ENCODE measurements around the gene DLGAP1.
"Not testable (repeated sequence)": the region's sequence is repeated elsewhere in the genome, so short reads cannot be mapped to it uniquely, and the experiment has no call there.

DLGAP1 gene

DNA sequence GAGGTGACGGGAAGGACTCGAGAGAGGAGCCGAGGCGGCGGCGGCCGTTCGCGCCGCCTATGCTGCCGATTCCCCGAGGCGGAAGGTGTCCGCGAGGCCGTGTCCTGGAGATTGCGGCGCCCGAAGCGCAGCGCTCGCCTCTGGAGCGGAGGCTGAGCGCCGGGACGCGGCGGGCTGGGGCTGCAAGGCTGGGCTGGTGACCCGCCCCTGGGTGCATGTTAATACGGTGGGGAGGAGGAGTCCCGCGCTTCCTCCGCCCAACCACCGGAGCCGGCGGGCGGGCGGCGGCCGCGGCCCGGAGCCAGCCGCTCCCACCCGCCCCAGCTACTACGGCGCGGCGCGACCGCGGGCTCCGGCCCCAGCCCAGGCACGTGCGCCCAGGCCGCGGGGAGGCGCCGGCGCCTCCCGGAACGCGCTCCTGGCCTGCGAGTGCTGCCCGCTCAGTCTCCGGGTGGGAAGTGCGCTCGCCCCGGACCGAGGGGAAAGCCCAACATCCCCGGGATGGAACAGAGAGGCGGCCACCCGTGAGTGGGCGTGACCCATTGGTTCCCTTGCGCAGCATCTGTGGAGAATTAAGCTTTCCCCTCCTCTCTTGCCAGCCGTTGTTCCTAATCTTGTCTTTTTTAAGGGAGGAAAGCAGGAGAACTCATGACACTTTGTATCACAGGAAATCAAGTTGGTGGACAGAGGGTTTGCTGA, at the start of gene DLGAP1:
Gene DLGAP1 (minus strand): TSS at position 195 of the 699 bp plus-strand sequence.
- no peak for DNase-seq

- not testable (repeated sequence) for DNase-seq
Measured at GRCh38 chr18:4494703-4495284, 39.7 kb upstream of the DLGAP1 start.

DNA sequence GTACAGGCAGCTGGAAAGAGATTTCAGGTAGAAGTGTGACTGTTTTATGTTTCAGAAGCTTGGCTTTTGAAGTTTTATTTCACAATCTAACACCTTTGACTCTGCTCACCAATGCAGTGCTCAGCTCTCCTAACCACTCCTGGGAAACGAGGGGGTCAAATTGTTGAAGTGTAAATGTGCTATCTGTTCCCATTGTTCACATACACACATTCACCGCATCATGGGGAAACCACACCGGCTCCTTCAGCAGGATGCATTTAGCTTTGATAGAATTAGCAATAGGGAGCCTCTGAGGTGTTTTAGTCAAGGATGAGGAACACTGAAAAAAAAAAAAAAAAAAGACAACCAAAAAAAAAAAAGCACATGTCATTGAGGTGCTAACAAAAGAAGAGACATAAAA, 13.4 kb upstream of the DLGAP1 start:
- DNase-seq = no peak

DNA sequence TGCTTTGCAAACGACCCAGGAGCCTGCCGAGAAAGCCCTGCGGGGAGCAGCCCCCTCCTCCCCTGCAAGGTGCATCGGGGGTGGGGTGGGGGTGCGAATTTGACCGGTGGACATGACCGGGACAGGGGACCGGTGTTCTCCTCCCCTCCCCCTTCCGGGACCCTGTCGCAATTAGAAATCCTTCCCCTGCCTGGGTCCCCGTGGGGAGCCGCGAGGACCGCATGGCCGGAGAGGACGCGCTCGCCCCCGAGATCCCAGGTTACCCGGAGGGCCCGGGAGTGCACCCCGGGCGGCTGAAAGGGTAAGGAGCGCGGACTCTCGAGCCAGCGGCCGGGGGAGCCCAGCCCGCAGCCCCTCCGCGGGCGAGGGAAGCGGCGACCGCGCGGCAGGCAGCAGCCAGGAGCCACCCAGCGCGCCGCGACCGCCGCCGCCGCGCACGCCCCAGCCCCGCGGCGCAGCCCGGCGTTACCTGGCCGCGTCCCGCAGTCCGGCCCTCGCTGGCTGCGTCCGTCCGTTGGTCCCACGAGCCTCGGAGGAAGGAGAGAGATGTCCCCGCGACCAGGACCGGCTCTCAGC, 482 bp downstream of the DLGAP1 start:
- no peak for DNase-seq

DNA sequence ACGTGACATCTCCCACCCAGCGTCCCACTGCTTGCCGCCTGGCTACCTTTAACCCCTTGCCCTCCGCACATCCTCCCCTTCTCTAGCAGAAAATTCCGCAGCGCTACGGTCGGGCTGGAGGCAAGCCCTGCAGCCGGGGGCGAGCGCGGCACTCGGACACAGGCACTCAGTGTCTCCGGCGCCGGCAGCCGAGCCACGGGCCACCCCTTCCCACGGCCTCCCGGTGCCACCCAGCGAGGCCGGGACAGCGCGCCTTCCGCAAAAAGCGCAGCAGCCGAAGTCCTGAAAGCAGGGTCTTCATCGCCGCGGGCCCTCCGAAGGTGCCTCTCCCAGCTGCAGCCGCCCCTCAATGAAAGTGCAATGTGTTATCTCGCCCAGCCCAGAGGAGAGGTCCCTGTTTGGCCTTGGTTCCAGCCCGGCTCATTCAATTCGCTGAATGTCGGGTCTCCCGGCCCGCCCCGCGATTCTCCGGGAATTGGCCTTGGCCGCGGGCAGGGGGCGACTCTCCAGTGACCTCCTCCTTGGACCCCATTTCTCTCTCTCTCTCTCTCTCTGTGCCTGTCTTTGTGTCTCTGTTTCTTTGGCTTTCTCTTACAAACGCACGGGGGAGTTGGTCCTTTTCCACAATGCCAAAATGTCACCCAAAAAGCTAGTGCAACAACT, 1.1 kb downstream of the DLGAP1 start:
- no peak for DNase-seq

DNA sequence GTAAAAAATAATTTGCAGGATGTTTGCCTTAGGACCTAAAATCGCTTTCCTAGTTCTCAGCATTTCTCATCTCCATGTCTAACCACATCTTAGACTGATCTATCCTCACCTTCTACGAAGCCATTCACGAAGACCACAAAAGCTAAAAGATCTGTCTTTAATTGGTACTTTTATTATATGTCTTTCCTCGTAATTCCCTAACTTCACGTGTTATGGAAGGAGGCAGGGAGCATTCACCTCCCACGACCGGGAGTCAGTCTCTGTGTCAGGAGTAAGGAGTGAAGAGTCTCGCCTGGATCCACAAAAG, 1.6 kb downstream of the DLGAP1 start:
- DNase-seq = no peak

GRCh38 chr18:4450065-4450658, 4.9 kb downstream of the DLGAP1 start:
- DNase-seq = no peak

DNA sequence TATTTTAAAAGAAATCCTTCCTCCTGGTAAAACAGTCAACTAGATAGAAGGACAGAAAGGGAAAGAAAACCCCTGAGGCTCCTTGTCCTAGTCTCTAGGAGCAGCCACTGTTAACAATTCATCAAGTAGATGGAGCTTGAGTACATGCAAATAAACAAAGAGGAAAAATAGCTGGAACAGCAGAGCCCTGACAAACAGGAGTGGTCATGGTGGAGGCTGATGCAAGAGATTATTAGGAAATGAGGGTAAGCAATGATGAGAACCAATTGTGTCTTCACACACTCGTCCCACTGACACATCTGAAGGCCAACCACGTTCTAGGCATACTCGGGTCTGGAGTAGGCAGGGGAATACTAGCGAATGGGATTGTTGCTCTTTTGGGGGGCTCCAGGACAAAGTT, 9.2 kb downstream of the DLGAP1 start:
- no peak for DNase-seq

- no peak for DNase-seq
Measured at GRCh38 chr18:4444306-4444705, 10.8 kb downstream of the DLGAP1 start.

GRCh38 chr18:4441098-4441497, 14.0 kb downstream of the DLGAP1 start:
- no peak for DNase-seq

- DNase-seq = no peak
Measured at GRCh38 chr18:4438938-4439337, 16.2 kb downstream of the DLGAP1 start.

- DNase-seq = no peak
Measured at GRCh38 chr18:4433717-4434116, 21.4 kb downstream of the DLGAP1 start.

GRCh38 chr18:4430836-4431235, 24.3 kb downstream of the DLGAP1 start:
- DNase-seq = no peak

DNA sequence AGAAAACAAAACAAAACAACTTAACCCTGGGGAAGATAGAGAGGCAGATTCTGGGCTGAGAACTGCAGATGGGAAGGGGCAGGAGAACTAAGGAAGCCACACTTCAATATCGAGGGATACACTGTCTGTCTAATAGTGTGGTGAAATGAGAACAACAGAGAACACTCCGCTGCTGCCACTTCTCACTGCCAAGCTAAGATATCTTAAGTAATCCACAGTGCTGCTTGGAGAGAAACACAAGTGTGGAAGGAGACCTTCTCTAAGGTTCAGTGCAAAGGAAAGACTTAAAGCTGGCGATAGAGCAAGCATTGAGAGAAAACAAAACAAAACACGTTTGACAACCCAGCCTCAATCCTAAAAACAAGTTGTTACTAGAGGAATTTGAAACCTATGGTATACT, 37.4 kb downstream of the DLGAP1 start:
- no peak for DNase-seq

GRCh38 chr18:4416976-4417375, 38.1 kb downstream of the DLGAP1 start:
- DNase-seq = no peak

GRCh38 chr18:4412286-4412685, 42.8 kb downstream of the DLGAP1 start:
- no peak for DNase-seq

- no peak for DNase-seq
Measured at GRCh38 chr18:4406856-4407255, 48.3 kb downstream of the DLGAP1 start.

DNA sequence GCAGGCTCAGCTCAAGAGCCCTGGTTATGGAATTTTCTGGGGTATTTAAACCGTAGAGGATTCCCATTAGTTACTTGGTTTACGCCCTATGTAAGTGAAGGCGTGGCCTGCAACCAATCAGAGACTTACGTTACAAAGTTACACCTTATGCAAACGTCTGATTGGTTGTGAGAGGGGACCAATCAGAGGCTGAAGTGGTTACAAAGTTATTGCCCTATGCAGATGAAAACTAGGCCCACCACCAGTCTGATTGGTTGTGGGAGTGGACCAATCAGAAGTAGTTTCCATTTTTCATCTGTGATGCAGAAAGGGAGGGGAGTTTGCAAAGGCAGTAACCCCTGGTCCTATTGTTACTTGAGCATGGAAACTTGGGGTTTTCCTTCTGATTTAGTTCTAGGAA, 49.1 kb downstream of the DLGAP1 start:
- no peak for DNase-seq

DNA sequence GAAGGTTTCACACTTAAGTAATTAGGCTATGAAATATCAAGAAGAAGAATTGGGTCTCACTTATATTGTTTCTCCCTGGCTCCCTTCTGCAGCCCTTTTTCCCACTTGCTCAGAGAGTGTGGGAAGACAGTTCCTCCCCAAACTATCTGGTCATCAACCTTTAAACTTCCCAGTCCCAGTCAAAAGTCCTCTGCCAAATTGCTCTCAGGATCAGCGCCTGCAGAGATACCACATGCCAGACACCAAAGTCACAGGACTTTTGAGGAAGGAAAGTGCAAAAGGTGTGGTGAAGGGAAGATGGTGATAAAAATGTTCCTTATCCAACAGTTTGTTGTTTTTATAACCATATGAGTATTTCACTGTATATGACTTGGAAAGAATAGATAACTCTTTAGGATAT, 51.3 kb downstream of the DLGAP1 start:
- DNase-seq = no peak

GRCh38 chr18:4400911-4401310, 54.2 kb downstream of the DLGAP1 start:
- DNase-seq = no peak

- DNase-seq = no peak
Measured at GRCh38 chr18:4399929-4400328, 55.2 kb downstream of the DLGAP1 start.

GRCh38 chr18:4394700-4395099, 60.4 kb downstream of the DLGAP1 start:
- DNase-seq = no peak

GRCh38 chr18:4391859-4392258, 63.2 kb downstream of the DLGAP1 start:
- no peak for DNase-seq

- no peak for DNase-seq
Measured at GRCh38 chr18:4385876-4386275, 69.2 kb downstream of the DLGAP1 start.

Data from activated CD4-positive, alpha-beta T cell treated with anti-CD3 and anti-CD28 coated beads, Interleukin-2, amount 50 U/mL, for 4 hours (primary cell).